GM13977 (cell line): ENCODE measurements around the gene NUDT22.

Experiments used
- DNase-seq: peaks from one replicate; pipeline ENCODE4 v3.0.0; 2012; ENCODE audit warnings: low spot score
- CTCF ChIP-seq: IDR thresholded peaks from 2 replicates; pipeline ENCODE4 v1.5.1; 2012; ENCODE audit warnings: mild to moderate bottlenecking, control low read depth; ENCODE audit not compliant: insufficient read depth; ENCODE audit errors: extremely low read depth, missing control alignments
- in situ Hi-C: fragments of 300-500 bp; cut with MboI; formaldehyde crosslinking; loops from one replicate; pipeline ENCODE4 v1.12.0; 2022; ENCODE audit warnings: low sequenced_read_pairs, low pct_unique_long_range_greater_than_20kb, mixed read lengths, inconsistent platforms; ENCODE audit not compliant: unreplicated experiment

The NUDT22 gene

GRCh38 chr11:64261556-64262080 is 35.5 kb downstream of the NUDT22 start:
- in situ Hi-C loops, result no loop called here
- no peak for DNase-seq
- no peak for TF ChIP-seq CTCF

GRCh38 chr11:64262271-64263002 is 36.4 kb downstream of the NUDT22 start:
- in situ Hi-C loops, result no loop called here
- no peak for DNase-seq
- TF ChIP-seq CTCF, result no peak

GRCh38 chr11:64263021-64263946 is 37.2 kb downstream of the NUDT22 start:
- no peak for DNase-seq
- no peak for TF ChIP-seq CTCF
- in situ Hi-C loops, result no loop called here

- no peak for DNase-seq
- TF ChIP-seq CTCF, result no peak
- in situ Hi-C loops, result no loop called here
Observed at GRCh38 chr11:64263947-64264317, 37.9 kb downstream of the NUDT22 start.

- no peak for TF ChIP-seq CTCF
- no peak for DNase-seq
- in situ Hi-C loops, result no loop called here
Observed at GRCh38 chr11:64264371-64264852, 38.3 kb downstream of the NUDT22 start.

GRCh38 chr11:64265176-64266160 is 39.4 kb downstream of the NUDT22 start:
- no peak for DNase-seq
- no peak for TF ChIP-seq CTCF
- in situ Hi-C loops, result no loop called here
